ENCODE results near the gene FSD1L.

Gene FSD1L

DNA sequence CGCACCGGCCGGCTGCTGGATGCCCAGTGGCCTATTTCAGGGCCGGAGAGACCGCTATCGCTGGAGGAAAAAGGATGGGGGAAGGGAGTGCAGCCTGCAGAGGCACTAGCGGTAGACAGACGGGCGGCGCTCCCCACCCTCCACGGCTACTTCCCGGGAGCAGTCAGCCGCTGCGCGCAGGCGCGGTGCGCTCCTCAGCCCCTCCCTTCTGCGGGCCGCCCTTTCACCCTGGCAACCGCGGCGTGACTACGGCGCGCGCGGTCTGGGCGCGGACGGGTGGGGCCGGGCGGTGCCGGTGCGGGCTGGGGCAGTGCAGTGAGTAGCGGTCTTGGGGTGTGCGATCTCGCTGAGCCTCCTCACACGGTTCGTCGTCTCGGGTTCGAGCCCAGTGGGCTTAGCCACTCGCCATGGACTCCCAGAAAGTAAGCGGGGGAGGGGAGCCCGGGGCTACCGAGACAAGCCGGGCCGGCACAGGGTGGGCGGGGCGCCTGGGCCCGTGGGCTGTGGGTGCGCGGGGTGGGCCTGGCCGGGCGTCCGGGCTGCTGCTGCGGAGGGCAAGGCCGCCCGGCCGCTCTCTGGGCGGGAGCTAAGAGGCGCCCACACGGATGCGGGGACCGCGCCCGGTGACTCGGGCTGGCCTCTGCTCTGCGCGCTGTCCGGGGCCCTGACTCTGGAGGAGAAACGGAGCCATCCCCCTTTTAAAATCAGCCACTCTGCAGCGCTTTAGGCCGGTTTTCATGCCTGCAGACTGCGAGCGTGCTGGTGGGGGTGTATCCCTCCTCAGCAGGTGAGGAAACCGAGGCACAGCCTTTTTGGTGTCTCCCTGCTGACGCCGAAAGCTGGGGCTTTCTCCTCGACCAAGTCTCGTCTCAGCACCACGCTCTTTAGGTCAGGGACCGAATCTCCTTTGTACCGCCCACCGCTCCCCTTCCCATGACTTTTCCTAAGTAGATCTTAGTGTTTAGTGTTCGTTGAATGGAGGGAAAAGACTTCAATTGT lies at the start of gene FSD1L:
Gene FSD1L, plus strand, starts transcription at position 221 of the 999 bp plus-strand sequence. Its CDS starts 187 bp downstream, at position 408.
- peak; percentile 91 for DNase-seq (ENCODE audit: low spot score)

DNA sequence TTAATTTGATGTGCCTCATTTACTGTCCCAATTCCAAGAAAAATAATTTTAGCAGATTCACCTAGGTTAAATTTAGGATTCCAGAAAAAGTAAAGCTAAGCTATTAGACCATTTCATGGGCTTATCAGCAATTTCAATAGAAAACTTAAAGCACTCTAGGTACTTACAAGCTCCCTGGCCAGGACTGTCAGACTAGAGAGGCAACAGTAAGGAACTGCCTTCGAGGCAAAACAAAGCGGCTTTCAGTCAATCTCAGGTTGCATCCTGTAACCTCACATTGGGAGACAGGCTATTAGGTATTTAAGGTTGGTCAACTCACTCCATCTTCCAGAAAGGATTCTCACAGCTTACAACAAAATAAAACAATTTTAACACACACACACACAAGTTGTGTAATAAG lies 48.7 kb upstream of the FSD1L start:
- DNase-seq (ENCODE audit: low spot score), result peak; percentile 37

DNA sequence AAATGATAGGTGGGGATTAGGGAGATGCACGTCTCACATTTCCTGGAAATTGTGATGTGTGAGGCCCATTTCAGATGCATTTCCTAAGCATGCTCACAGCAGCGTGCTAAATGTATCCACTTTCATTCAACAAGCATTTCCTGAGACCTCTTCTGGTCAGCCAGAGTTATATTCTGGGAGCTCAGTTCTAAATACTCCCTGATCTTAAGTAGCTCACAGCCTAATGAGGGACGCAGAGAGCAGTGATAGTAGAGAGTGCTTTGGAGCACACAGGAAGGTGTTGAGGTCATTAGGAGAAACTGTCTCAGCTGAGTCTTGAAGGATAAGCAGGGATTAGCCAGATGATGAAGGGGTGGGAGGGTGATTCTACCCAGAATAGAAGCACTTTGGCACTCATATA lies 46.2 kb upstream of the FSD1L start:
- peak; percentile 23 for DNase-seq (ENCODE audit: low spot score)

DNA sequence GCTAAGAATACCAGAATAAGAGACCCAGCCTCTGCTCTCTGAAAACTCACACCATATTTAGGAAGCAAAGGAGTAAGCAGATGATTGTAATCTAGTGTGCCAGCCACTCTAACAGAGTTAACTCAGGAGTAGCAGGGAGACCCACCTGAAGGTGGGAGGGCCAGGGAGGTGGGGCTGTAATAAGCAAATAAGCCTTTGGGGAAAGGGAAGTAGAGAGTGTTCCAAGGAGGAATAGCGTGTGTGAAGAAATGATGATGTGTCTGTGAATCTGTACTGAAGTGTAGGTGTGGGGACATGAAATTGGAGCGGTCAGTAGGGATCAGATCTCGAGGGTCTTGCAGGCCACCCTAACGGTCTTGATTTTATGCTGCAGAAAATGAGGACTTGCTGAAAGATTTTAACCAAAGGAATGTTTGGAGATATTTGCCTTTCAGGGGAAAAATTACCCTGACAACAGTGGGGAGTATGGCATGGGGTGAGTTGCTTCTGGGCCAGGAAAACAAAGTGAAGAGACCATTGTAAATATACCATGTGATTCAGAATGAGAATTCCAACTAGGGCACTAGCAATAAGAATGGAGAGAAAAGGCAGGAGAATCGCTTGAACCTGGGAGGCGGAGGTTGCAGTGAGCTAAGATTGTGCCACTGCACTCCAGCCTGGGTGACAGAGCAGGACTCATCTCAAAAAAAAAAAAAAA lies 44.1 kb upstream of the FSD1L start:
- DNase-seq (ENCODE audit: low spot score), result peak; percentile 46

DNA sequence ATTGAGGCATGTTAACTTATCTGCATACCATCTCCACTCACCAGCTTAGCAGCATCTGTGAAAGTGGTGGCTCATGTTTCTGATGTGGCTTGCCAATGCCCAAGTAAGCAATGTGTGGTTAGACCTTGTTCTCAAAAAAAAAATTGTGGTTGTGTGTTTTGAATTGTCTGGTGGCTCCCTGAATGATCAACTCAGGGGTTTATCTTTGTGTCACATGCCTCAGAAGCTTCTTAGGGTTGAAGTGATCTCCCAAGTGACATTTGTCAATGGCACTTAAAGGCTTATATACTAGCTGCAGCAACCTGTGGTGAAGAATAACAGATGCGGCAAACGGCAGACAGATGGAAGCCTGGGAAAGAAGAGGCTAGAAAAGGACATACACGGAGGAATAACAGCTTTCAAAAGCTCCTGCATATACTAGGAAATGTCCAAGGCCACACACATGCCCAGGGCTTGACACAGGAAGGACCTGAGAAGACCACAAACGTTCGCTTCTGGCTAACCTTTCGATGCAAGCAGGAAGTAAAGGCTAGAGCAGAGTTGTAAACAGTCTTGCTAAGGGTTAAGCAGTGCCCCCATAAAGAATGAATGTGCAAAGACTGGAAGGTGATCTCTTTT lies 42.2 kb upstream of the FSD1L start:
- no peak for DNase-seq (ENCODE audit: low spot score)

DNA sequence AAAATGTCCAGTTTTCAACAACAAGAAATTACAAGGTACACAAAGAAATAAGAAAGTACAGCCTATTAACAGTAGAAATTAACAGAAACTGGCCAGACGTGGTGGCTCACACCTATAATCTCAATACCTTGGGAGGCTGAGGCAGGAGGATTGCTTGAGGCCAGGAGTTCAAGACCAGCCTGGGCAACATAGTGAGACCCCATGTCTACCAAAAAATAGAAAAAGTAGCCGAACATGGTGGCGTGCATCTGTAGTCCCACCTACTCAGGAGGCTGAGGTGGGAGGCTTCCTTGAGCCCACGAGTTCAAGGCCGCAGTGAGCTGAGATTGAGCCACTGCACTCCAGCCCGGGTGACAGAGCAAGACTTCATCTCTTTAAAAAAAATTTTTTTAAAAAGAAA lies 41.5 kb upstream of the FSD1L start:
- DNase-seq (ENCODE audit: low spot score), result no peak

DNA sequence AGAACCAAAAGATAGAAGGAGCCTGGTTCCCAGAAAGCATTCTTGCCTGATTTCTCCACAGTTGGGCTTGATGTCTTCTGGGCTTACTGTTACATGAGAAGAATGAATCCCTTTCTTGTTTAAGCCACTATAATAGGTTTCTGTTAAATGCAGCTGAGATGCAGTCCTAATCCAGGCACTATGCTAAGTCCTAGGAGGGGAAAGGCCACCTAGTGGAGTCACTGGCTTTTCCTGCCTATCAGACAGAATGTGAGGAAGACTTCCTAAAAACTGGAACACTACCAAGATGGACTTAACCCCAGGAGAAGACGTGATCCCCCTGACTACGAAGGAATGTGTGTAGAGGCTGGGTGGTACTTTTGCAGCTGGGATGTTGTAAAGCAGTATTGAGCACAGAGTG lies 34.3 kb upstream of the FSD1L start:
- peak; percentile 43 for DNase-seq (ENCODE audit: low spot score)

DNA sequence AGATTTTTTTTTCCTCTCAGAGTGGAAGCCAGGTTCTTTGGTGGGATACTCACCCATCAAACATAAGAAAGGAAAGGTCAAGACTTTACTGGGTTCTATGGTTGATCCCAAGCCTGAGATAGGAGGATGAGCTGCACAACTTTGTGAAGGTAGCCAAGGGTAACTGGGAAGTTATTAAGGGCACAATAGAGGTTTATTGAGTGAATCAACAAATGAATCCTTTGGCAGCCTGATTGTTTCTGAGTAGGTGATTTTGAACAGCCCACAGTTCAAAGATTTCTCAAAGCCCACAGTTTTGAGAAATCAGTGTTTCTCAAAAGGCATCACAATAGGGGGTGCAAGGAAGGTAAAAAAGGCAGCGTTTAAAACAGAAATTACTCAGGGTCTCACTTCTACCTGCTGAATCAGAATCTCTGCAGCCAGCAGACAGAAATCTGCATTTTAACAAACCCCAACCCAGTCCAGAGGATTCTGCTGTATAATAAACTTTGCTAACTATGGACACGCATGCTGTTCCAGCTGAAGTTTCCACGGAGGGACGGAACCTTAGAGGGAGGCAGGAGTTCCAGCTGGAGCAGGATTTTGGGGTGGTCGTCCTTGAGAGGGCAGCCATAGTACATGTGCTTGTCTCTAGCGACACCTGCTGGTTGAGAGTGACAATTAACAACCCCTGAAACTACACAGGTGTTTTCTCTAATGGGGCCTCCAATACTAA lies 32.7 kb upstream of the FSD1L start:
- peak; percentile 78 for DNase-seq (ENCODE audit: low spot score)

DNA sequence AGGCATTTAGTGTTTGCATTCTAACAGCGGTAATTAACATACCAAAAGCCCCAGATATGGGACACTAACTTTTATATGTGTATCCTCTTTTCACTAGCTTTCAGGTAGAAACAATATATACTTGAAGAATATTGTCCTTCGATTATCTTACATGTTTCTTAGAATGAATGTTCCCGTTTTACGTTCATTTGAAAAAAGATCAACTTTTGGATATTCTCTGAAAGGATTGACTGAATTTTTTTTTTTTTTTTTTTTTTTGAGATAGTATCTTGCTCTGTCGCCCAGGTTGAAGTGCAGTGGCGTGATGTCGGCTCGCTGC lies 32.2 kb upstream of the FSD1L start:
- DNase-seq (ENCODE audit: low spot score), result no peak

DNA sequence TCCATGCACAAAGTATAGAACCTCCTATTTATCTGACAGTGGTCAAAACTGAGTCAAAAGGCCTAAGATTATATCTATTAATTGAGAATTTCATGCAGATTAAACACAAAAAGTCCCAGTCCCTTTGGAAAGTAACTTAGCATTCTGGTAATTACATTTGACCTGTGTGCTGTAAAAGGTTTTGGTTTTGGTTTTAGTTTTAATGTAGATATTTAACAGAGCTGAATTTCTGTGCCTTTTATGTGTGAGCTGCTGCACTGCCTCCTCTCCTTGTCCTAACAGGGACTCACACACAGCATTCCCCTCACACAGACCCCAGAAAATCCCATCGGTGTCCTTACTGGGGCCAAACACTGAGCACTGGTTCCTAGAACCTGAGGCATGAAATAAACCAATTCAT lies 31.0 kb upstream of the FSD1L start:
- DNase-seq (ENCODE audit: low spot score), result no peak

DNA sequence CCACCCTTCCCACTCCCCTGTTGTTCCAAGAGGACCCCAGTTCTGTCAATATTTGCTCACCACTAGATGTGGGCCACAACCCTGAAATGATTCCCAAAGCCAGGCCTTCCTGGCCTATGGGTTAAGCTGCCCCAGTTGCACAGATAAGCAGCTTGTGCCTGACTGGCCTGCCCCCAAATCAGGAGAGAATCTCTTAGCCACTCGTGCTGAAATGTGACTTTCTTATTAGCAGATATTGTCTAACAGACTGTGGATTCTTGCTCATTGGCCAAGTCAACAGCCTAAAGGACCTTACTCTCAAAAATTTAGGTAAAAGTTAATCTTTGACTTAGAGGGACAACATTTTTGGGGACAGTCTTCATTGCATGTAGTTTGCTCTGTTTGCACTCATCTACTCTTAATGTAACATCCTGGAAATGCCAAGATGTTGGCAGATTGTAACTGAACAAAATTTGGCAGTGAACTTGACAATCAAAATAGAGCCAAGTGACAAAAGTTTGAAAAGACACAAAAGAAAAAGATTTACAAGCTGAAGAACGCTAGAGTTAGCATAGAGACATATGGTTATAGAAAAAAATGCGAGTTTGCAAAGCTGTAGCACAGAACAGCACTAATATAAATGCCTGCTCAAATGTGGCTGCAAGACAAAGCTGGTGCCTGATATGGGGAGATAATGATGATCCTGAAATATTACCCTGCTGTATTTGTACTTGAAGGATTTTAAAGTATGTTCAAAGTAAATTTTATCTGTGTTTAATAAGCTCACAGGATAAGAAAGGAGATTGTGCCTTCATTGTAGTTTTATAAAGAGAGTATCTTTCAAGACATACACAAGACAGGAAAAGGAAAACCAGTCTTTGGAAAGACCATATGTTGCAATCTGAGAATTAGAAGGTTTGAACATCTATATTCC lies 29.0 kb upstream of the FSD1L start:
- DNase-seq (ENCODE audit: low spot score), result no peak

DNA sequence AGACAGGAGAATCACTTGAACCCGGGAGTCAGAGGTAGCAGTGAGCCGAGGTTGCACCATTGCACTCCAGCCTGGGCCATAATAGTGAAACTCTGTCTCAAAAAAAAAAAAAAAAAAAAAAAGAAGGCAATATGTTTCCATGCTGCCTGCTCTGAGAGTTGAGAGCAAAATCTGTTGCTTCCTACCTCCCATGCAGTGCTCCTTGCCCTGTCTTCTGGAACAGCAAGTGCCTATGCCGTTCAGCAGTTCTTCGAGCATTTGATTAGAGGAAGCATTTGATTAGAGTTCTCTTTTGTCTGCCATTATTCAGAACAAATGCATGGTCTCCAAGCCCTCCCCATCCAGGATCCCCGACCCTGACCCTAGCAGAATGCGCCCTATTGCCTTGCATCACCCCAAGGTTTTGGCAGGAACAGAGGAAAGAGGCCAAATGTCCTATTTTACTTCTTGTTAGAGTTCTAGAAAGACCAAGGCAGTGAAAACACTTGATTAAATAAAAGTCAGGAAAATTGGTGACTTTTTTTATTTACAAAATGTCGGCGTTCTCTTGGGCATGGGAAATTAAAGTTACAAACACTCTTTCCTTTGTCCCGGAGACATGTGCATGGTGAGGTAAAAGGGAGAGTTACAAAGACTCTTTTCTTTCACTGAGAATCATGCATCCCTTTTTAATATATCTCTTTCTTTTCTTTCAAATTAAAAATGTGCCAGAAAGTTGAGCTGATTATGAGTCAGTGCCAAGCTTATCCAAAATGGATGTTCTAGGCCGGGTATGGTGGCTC lies 27.8 kb upstream of the FSD1L start:
- no peak for DNase-seq (ENCODE audit: low spot score)

DNA sequence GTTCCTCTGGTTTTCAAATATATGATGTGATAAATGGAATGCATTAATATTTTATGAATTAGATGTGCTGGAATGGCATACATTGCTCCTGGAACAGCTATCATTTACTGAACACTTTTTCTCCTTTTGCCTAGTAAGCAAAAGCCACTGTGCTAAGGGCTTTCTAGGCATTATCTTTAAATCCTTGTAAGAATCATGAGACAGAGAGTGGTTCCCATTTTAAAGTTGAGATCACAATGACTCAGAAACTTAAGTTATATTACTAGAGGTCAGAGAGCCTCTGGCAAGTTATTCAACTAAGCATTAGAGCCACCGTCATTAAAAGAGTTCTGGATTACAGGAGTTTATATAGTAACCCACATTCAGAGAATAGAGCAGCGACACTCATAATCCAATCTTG lies 26.7 kb upstream of the FSD1L start:
- DNase-seq (ENCODE audit: low spot score), result no peak

DNA sequence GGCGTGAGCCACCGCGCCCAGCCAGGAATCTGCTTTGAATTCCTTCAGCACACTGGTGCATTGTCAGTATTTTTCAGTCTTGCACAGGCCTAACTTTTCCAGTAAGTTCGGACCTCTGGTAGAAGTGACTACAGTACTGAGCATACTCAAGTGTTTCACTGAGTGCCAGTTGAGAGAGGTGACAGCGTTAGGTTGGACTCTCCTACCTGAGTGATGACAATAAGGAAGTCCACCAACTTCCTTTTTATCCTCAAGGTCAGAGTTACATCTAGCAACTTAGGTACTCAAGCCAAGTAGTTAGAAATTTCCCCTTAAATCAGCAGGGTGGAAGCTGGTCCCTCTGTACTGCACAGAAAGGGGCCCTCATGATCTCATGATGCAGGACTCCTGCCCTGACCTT lies 26.0 kb upstream of the FSD1L start:
- no peak for DNase-seq (ENCODE audit: low spot score)

DNA sequence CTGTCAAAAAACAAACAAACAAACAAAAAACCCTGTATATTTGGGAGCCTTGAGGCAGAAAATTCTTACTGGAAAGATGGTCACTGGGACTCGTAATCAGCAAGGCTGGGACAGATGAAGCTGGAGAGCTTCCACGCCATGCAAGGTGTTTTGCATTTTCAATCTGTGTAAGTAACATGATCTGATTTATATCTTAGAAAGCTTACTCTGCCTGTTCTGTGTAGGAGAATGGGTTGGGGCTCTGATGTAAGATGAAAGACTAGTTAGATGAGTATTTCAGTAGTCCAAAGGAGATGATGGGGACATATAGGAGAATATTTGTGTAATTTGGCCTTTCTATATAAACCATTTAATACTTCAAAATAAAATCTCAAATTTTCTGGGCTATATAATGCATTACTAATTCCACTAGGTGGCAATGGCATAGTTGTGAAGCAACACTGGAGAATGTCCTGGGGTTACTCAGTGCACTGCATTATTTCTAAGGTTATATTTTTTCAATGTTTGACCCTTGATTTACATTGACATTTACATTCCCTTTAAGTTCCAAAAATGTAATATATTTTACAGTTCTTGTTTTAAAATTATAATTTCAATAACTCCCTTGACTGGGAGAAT lies 21.9 kb upstream of the FSD1L start:
- no peak for DNase-seq (ENCODE audit: low spot score)

DNA sequence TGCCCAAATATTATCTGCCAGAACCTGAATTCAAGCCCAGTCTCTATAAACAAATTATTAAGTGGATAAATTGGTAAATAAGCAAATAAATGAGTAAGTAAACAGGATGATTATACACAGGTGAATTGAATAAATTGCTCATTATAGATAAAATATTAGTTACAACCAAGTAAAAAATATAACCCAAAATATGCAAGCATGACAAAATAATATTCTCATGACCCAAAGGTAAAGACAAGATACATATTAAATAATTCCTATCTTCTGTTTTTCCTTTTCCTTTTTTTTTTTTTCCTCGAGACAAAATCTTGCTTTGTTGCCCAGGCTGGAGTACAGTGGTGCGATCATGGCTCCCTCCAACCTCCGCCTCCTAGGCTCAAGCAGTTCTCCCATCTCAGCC lies 21.2 kb upstream of the FSD1L start:
- no peak for DNase-seq (ENCODE audit: low spot score)

DNA sequence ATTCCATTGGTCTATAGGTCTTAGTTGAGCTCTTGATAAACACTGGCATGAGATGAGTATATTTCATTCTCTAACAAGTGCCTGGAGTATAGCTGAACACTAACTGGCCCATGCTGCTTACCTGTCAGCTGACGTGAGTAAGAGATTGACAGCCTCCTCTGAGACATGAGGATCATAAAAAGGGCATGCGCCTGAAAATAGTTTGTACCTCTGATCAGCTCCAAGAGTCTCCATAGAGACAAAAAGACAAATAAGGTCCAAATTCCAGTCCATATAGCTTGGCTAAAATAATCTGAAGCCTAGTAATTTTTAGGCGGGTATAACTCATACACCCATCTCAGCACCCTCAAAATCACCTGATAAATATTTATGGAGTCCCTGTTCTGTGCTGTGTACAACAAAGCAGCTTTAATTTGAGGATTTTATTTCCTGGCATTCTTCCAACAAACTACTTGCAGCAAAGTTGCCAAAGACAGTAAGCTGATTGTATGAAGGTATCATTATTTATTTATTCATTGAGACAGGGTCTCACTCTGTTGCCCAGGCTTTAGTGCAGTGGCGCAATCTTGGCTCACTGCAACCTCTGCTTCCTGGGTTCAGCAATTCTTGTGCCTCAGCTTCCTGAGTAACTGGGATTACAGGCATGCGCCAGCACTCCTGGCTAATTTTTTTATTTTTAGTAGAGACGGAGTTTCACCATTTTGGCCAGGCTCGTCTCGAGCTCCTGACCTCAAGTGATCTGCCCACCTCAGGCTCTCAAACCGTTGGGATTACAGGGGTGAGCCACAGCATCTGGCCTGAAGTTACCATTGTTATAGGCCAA lies 16.2 kb upstream of the FSD1L start:
- no peak for DNase-seq (ENCODE audit: low spot score)

DNA sequence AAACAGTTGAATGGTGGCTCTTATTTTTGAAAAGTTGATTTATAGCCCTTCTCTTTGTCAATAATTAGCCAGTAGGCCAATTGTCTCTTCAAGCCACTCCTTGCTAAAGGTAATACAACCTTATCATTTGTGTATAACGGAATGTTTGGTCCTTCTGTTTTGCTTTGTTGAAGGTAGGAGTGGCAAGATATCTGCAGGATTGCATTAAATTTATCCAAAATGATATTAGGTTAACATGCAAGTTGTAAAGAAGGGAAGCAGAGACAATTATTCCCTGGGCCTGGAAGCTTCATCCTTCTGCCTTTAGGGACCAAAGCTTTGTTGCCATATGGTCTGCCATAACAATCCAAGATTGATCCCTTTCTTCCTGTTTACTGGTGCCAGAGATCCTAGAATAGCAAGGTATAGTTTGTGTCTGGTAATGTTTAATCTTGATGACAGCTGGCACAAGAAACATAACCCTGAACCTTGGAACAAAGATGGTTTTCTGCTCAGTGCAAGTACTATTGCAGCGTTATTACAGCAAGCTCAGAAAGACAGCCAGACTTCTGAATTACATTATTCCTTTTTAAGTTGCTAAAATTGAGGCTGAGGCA lies 15.5 kb upstream of the FSD1L start:
- no peak for DNase-seq (ENCODE audit: low spot score)

DNA sequence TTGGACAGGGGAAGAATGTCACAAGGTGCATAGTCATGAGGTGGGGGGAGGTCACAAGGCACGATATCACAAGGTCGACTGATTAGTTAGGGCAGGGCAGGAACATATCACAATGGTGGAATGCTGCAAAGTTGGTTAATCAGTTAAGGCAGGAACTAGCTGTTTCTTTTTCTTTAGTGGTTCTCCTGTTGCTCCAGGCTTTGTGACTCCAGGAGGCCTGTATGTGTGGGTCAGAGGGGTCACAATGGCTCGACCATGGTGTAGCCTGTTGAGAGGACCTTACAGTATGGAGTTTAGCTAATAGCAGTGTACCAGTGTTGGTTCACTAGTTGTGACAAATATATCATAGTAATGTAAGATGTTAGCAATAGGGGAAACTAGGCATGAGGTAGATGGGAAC lies 12.4 kb upstream of the FSD1L start:
- DNase-seq (ENCODE audit: low spot score), result no peak
